Progenitor cell of endocrine pancreas (in vitro differentiated cells): ENCODE measurements around the gene TCF19. TPM values are rescaled to one million over a fixed set of nuclear protein-coding genes. Genes with fewer than 3 reads are reported as not detected.

Experiments
- DNase-seq: peaks from one replicate; pipeline ENCODE4 v3.0.0; 2021; ENCODE audit warnings: low spot score; ENCODE audit not compliant: unreplicated experiment
- H3K27ac Mint-ChIP-seq: 2 replicates; pipeline ENCODE4 v1.8.0; 2021; ENCODE audit warnings: mild to moderate bottlenecking, moderate library complexity, mixed read lengths
- H3K27me3 Mint-ChIP-seq: 2 replicates; pipeline ENCODE4 v1.8.0; 2021; ENCODE audit warnings: mixed read lengths
- H3K36me3 Mint-ChIP-seq: 2 replicates; pipeline ENCODE4 v1.8.0; 2022; ENCODE audit warnings: mixed read lengths; ENCODE audit not compliant: insufficient read depth
- H3K4me1 Mint-ChIP-seq: 2 replicates; pipeline ENCODE4 v1.8.0; 2021; ENCODE audit warnings: low read depth, mixed read lengths
- H3K4me3 Mint-ChIP-seq: 2 replicates; pipeline ENCODE4 v1.8.0; 2021; ENCODE audit warnings: low read depth, mild to moderate bottlenecking, moderate library complexity, mixed read lengths
- H3K9me3 Mint-ChIP-seq: 2 replicates; pipeline ENCODE4 v1.8.0; 2021; ENCODE audit warnings: low read depth, mixed read lengths
- total RNA-seq: library from RNA; stranded (reverse); gene quantifications from 2 replicates; pipeline ENCODE4 v1.2.1, GENCODE V29; 2021
- TF ChIP-seq, protein P1 (sequence below): fragments of 200-600 bp; sonication (generic); IDR thresholded peaks from one replicate; pipeline ENCODE4 v1.5.0; 2021; ENCODE audit warnings: antibody characterized with exemption, mild to moderate bottlenecking; ENCODE audit not compliant: unreplicated experiment

Gene TCF19
- total RNA-seq, 1 donor from 2014 or later: 9.6 TPM

DNA sequence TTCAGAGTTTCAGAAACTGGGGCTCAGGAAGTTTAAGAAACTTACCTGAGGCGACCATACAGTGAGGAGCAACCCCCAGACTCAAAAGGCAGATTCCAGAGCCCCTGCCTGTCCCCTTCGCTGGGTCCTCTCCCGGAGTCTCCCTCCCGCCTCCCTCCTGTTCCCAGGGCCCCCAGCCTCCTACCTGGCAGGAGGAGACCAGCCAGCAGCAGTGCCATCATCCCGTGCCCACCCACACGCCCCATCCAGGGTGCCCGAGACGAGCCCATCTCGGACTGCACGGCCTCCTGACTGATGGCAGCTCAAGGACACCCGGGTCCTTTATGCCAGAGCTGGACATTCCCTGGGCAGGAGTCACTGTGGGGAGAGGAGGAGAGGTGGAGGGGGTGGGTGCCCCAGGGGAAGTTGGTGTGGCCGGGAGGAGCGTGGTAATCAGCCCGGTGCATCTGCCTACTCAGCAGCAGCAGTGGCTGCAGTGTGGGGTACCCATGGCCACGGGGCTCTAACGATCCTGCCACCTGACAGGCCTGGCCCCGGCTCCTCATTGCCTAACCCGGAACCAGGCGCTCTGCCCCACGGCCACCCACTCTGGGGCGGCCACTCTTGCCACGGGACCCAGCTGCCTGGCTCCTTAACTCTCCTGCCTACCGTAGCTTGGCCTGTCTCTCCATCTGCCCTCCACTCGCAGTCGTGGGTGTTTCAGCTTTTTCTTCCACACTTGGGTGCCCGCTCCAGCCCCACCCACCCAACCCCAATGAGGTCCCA lies 38.1 kb upstream of the TCF19 start, which contains the start of gene CDSN:
CDSN (minus strand) TSS at position 296 of the 765 bp plus-strand sequence; CDS start at position 269, 27 bp downstream.
- Mint-ChIP-seq H3K27ac (no peak within 1 kb of the TSS), H3K27me3 (peaks cover 22% of the 10 kb centered on the region), H3K4me3 (no peak within 1 kb of the TSS), H3K4me1 (no peaks in the 10 kb centered on the region), H3K36me3 (no peaks in the 10 kb centered on the region), H3K9me3 (no peaks in the 10 kb centered on the region)
- TF ChIP-seq, protein P1, sequence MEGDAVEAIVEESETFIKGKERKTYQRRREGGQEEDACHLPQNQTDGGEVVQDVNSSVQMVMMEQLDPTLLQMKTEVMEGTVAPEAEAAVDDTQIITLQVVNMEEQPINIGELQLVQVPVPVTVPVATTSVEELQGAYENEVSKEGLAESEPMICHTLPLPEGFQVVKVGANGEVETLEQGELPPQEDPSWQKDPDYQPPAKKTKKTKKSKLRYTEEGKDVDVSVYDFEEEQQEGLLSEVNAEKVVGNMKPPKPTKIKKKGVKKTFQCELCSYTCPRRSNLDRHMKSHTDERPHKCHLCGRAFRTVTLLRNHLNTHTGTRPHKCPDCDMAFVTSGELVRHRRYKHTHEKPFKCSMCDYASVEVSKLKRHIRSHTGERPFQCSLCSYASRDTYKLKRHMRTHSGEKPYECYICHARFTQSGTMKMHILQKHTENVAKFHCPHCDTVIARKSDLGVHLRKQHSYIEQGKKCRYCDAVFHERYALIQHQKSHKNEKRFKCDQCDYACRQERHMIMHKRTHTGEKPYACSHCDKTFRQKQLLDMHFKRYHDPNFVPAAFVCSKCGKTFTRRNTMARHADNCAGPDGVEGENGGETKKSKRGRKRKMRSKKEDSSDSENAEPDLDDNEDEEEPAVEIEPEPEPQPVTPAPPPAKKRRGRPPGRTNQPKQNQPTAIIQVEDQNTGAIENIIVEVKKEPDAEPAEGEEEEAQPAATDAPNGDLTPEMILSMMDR: no peak
- no peak for DNase-seq

DNA sequence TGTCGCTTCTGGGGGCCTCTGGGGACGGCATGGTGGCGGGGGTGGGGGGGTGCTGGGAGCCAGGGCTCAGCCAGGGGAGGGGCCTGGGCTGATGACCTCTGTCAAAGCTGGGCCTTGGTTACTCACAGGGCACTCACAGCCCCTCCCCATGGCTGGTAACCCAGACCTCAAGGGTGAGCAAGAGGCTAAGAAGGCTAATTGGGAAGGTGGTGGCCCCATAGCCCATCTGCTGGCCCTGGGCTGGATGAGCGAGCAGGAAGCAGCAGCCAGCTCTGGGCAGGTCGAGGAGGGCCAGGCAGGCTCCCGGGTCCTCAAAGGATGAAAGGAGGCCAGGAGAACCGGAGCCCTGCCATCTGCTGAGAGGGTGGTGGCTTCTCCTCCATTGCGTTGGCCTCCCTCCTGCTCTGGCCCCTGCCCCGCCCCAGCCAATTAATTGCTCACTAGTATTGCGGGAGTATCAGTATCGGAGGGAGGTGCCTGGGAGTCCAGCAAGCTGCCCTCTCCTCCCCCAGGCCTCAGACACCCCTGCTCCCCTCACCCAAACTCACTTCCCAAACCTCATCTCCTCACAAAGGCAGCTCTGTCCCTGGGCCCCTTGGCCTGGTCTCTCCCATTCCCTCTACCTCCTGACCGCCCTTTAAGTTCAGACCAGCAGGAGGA lies 37.1 kb upstream of the TCF19 start:
- H3K36me3 Mint-ChIP-seq: no peaks in the 10 kb centered on the region
- TF ChIP-seq, protein P1: no peak
- H3K4me3 Mint-ChIP-seq: no peak overlapping the region
- H3K9me3 Mint-ChIP-seq: no peaks in the 10 kb centered on the region
- no peaks in the 10 kb centered on the region for H3K4me1 Mint-ChIP-seq
- H3K27ac Mint-ChIP-seq: no peak overlapping the region
- H3K27me3 Mint-ChIP-seq: peaks cover 17% of the 10 kb centered on the region
- DNase-seq: no peak

DNA sequence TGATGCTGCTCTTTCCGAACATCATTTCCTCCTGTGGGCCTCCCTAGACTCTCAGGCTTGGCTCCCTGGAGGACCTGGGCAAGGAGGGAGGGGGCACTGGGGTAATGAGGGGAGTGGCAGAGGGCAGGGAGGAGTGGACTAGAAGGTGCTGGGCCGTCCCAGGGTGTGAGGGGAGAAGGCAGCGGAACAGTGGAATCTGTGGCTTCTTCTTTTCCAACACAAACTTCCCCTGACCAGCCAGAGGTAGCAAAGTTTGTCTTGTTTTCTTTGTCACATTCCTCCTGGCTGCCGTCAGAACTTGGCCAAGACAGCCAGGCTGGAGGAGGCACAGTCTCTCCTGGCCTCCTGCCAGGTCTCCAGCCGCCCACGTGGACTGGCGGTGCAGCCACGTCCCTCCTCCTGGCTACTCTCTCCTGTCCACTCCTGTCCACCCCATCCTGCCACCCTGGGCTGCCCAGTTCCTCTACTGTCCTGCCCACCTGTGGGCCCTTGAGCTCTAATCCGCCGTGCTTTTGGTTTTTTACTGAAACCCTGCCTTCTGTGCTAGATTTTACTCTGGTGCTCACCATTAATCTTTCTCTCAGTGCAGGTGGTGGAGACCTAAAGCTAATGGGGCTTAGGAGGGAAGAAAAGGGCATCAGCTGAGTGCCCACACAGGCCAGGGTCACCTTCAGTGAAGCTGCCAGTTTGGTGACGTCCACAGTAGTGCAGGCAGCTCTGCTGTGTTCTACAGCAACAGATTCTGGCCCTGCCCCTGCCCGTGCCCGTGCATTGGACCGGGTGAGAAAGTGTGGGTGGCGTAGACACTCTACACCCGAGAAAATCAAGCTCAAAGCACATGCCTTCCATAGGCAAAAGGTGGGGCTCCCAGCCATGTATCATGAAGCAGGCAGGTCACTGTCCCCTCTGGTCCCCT lies 35.3 kb upstream of the TCF19 start:
- Mint-ChIP-seq H3K9me3 (no peaks in the 10 kb centered on the region), H3K4me1 (peaks cover 9% of the 10 kb centered on the region), H3K36me3 (no peaks in the 10 kb centered on the region), H3K4me3 (no peak overlapping the region), H3K27ac (no peak overlapping the region), H3K27me3 (peaks cover 25% of the 10 kb centered on the region)
- TF ChIP-seq, protein P1: no peak
- no peak for DNase-seq

DNA sequence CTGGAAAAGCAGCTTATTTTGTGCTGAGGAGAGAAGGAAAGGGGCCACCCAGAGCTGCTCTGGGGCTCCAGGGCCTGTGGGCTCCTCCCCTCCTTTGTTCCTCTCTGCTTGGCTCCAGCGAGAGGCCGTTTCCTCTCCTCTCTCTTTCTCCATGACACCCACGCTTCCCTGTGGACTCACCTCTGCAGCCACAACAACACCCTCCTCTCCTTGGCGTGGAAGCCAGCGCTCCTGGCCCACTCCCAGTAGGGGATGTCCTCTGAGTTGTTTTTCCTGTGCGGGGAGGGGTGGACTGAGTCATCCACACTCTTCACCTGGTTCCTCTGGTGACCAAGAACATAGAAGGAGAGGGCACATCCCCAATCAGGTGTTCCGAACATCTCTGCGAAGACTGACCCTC lies 33.2 kb upstream of the TCF19 start:
- no peak overlapping the region for H3K27ac Mint-ChIP-seq
- H3K9me3 Mint-ChIP-seq: no peaks in the 10 kb centered on the region
- TF ChIP-seq, protein P1: no peak
- peaks cover 9% of the 10 kb centered on the region for H3K4me1 Mint-ChIP-seq
- H3K27me3 Mint-ChIP-seq: peaks cover 31% of the 10 kb centered on the region
- no peaks in the 10 kb centered on the region for H3K36me3 Mint-ChIP-seq
- DNase-seq: no peak
- H3K4me3 Mint-ChIP-seq: no peak overlapping the region
